Activated T-helper 17 cell treated with anti-CD3 and anti-CD28 coated beads, Interleukin-2, amount 50 U/mL, for 72 hours (primary cell): ENCODE data around the gene ERC2. TPM values are rescaled to one million over a fixed set of nuclear protein-coding genes. Genes with fewer than 3 reads are reported as not detected.

Experiments
- ATAC-seq: fragments of 150-1000 bp; cut with Tn5 transposase; replicated peaks from 2 replicates; pipeline ENCODE4 v1.10.0; 2021; ENCODE audit warnings: mild to moderate bottlenecking, moderate library complexity
- H3K27ac Mint-ChIP-seq: one replicate; pipeline ENCODE4 v1.8.0; 2022; ENCODE audit warnings: mixed read lengths
- H3K27me3 Mint-ChIP-seq: one replicate; pipeline ENCODE4 v1.8.0; 2022; ENCODE audit warnings: mixed read lengths
- H3K36me3 Mint-ChIP-seq: one replicate; pipeline ENCODE4 v1.8.0; 2022; ENCODE audit warnings: low read depth, mild to moderate bottlenecking, mixed read lengths
- H3K4me1 Mint-ChIP-seq: one replicate; pipeline ENCODE4 v1.8.0; 2022; ENCODE audit warnings: mixed read lengths
- H3K4me3 Mint-ChIP-seq: one replicate; pipeline ENCODE4 v1.8.0; 2022; ENCODE audit warnings: mild to moderate bottlenecking, mixed read lengths
- H3K9me3 Mint-ChIP-seq: one replicate; pipeline ENCODE4 v1.8.0; 2022; ENCODE audit warnings: mixed read lengths
- total RNA-seq, 2 donors: library from RNA; stranded (reverse); gene quantifications; one replicate each; pipeline ENCODE4 v1.2.3, GENCODE V29; 2022

Gene ERC2
- total RNA-seq, 2 donors from 2014 or later: not detected

- Mint-ChIP-seq H3K4me3 (no peak overlapping the region), H3K36me3 (no peaks in the 10 kb centered on the region), H3K9me3 (no peaks in the 10 kb centered on the region), H3K4me1 (no peaks in the 10 kb centered on the region), H3K27me3 (no peaks in the 10 kb centered on the region), H3K27ac (no peak overlapping the region)
- ATAC-seq: no peak
These were observed 557.7 kb downstream of the ERC2 start for GRCh38 chr3:55910543-55910942.

- no peak overlapping the region for H3K4me3 Mint-ChIP-seq
- no peak overlapping the region for H3K27ac Mint-ChIP-seq
- H3K9me3 Mint-ChIP-seq: no peaks in the 10 kb centered on the region
- H3K27me3 Mint-ChIP-seq: no peaks in the 10 kb centered on the region
- no peaks in the 10 kb centered on the region for H3K36me3 Mint-ChIP-seq
- ATAC-seq: no peak
- H3K4me1 Mint-ChIP-seq: no peaks in the 10 kb centered on the region
These were observed 558.9 kb downstream of the ERC2 start for GRCh38 chr3:55909373-55909772.

DNA sequence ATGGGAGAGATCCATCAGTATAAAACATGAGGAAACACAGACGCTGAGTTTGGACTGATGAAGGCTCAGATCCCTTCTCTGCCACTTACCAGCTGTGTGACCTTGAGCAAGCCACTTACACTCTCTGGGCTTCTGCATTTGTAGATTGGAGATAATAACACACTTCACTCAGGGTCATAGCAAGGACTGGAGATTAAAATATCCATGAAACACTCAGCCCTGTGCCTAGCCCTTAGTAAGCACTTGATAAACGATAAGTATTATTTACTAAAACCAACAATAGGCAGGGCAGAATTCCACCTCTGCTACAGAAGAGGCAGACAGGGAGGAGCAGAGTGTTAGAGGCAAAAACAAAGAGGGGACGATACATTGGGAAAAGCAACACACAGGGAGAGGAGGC lies 560.7 kb downstream of the ERC2 start:
- no peak overlapping the region for H3K4me3 Mint-ChIP-seq
- no peaks in the 10 kb centered on the region for H3K4me1 Mint-ChIP-seq
- H3K27ac Mint-ChIP-seq: no peak overlapping the region
- H3K36me3 Mint-ChIP-seq: no peaks in the 10 kb centered on the region
- H3K27me3 Mint-ChIP-seq: no peaks in the 10 kb centered on the region
- no peaks in the 10 kb centered on the region for H3K9me3 Mint-ChIP-seq
- no peak for ATAC-seq

GRCh38 chr3:55906896-55907295 lies 561.4 kb downstream of the ERC2 start:
- no peak overlapping the region for H3K27ac Mint-ChIP-seq
- no peak overlapping the region for H3K4me3 Mint-ChIP-seq
- H3K4me1 Mint-ChIP-seq: no peaks in the 10 kb centered on the region
- H3K9me3 Mint-ChIP-seq: no peaks in the 10 kb centered on the region
- H3K36me3 Mint-ChIP-seq: no peaks in the 10 kb centered on the region
- H3K27me3 Mint-ChIP-seq: no peaks in the 10 kb centered on the region
- no peak for ATAC-seq

DNA sequence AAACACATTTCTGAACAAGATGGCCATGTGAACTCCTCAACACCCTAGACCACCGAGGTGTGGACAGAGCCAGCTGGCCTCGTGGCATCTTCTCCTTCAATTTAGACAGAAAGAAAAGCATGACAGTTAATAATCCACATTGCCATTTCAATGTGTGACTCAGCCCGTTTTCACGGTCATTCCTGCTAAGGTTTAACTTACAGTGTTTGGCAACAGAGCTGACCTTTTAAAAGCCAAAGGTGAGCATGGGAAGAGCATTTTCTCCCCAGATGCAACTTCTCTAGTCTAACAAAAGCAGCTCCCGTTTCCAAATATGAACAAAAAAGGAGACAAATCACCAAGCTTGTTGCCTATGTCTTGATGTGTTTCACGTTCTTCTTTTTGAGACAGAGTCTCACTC lies 563.6 kb downstream of the ERC2 start:
- H3K9me3 Mint-ChIP-seq: no peaks in the 10 kb centered on the region
- no peaks in the 10 kb centered on the region for H3K27me3 Mint-ChIP-seq
- no peak for ATAC-seq
- no peaks in the 10 kb centered on the region for H3K4me1 Mint-ChIP-seq
- H3K27ac Mint-ChIP-seq: no peak overlapping the region
- no peaks in the 10 kb centered on the region for H3K36me3 Mint-ChIP-seq
- no peak overlapping the region for H3K4me3 Mint-ChIP-seq

GRCh38 chr3:55903680-55904079 lies 564.6 kb downstream of the ERC2 start:
- H3K27ac Mint-ChIP-seq: no peak overlapping the region
- H3K27me3 Mint-ChIP-seq: no peaks in the 10 kb centered on the region
- H3K4me1 Mint-ChIP-seq: no peaks in the 10 kb centered on the region
- H3K9me3 Mint-ChIP-seq: no peaks in the 10 kb centered on the region
- no peaks in the 10 kb centered on the region for H3K36me3 Mint-ChIP-seq
- no peak for ATAC-seq
- H3K4me3 Mint-ChIP-seq: no peak overlapping the region

DNA sequence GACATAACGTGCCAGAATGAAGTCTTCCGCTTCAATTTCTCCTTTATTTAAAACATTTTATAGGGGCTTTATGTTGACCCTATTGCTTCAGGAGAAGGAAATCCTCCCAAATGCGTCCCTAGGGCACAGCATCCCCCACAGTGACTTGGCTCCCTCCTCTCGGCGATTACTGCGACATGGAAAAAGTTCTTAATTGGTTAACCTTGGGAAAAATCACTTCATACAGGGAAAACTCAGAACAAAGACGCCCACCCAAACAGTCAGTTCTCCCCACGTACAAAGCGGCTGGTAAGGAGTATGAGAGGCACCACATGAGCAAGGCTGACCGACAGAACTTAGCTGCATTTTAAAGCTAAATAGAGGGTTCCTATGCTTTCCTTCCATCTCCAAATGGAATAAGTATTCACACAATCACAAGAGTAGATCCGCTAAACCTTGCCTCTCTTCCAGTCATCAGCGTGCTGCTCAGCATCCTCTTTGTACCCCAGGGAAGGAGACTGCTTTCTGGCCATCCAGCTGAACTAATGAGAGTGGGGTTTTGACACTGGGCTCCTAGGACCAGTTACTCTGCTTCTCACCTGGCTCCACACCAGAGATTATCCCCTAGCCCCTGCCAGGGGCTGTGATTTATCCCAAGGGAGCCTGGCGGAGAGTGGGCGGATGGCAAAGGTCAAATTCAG lies 565.9 kb downstream of the ERC2 start:
- Mint-ChIP-seq H3K27ac (no peak overlapping the region), H3K9me3 (no peaks in the 10 kb centered on the region), H3K36me3 (no peaks in the 10 kb centered on the region), H3K4me1 (no peaks in the 10 kb centered on the region), H3K4me3 (no peak overlapping the region), H3K27me3 (no peaks in the 10 kb centered on the region)
- ATAC-seq: no peak

DNA sequence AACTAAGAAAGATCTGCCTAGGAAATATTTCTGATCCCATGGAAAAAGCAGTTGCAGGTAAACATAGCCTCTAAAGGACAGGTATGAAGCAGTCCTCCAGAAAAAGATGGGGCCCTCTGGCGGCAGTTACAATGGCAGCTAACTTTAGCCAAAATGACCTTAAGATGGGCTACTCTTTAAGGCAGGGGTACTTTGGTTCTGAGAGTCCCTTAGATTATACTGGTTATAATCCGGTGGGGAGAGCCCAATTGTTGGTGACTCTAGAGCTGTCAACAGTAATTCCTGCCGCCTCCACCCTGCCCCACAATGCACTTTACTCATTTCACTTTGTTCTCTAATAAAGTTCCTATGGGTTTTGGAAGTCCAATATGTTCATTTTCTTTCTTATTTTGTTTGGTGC lies 568.4 kb downstream of the ERC2 start:
- no peak for ATAC-seq
- H3K27me3 Mint-ChIP-seq: no peaks in the 10 kb centered on the region

DNA sequence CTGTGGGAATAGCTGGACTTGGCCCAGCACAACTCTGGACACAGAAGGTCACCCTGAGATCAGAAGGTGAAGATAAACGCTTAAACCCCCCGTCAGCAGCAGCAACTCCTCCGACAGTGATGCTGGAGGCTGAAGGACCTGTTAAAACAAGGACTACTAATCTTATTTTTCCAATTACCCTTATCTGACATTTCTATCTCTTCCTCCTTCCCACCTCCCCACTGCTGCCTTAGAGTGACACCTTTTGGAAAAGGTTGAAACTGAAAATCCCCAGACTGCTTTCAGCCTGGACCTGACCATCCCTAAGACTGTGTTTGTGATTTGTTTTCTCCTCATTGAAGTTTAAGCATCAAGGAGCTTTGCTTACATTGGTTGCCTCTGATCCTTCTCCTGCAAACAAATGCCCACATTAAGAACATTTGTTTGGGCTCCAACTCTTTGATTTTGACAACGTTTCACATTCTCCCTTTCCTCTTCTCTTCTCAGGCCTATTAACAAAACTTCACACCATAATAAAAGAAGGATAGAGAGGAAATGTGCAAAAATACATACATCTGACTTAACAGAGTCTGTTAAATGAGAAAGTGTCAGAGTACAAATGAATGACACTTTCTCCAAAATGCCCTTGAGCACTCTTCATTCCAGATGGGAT lies 570.6 kb downstream of the ERC2 start:
- Mint-ChIP-seq H3K27ac (no peak overlapping the region), H3K27me3 (no peaks in the 10 kb centered on the region), H3K4me1 (no peaks in the 10 kb centered on the region), H3K4me3 (no peak overlapping the region), H3K9me3 (no peaks in the 10 kb centered on the region), H3K36me3 (no peaks in the 10 kb centered on the region)
- ATAC-seq: no peak

More for the DNA sequence above, 568.4 kb downstream of the ERC2 start:
- H3K9me3 Mint-ChIP-seq: no peaks in the 10 kb centered on the region
- H3K27ac Mint-ChIP-seq: no peak overlapping the region
- H3K4me1 Mint-ChIP-seq: no peaks in the 10 kb centered on the region
- no peak overlapping the region for H3K4me3 Mint-ChIP-seq
- H3K36me3 Mint-ChIP-seq: no peaks in the 10 kb centered on the region

DNA sequence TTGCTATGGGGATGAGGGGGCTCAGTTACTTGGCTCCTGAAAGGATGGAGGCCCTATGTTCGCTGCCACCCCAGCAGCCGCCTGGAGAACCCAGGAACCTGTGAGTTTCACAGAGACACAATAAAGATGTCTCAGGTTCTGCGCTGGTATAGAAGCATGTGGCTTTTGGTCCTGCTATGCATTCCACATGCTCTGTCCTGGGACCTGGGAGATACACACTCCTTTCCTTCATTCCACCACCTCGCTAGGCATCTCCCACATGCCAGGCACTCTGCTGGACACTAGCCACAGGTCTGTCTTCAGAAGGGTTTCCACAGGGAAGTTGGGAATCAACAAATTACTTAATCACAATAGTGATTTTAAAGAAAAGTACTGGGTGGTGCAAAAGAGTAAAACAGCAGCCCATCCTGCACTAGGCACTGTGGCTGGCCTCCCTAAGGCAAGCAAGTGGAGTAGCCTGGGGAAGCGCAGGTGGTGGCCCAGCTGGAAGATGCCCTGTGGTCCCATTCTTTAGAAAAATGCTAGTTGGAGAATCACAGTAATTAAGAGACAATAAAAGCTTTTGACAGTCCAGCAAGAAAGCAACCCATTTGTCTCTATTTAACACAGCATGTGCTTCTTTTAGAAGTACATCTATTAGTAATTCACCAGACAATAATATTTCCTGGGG lies 572.2 kb downstream of the ERC2 start:
- H3K27ac Mint-ChIP-seq: no peak overlapping the region
- ATAC-seq: no peak
- no peaks in the 10 kb centered on the region for H3K27me3 Mint-ChIP-seq
- no peaks in the 10 kb centered on the region for H3K4me1 Mint-ChIP-seq
- H3K9me3 Mint-ChIP-seq: no peaks in the 10 kb centered on the region
- no peaks in the 10 kb centered on the region for H3K36me3 Mint-ChIP-seq
- no peak overlapping the region for H3K4me3 Mint-ChIP-seq

GRCh38 chr3:55894605-55895004 lies 573.7 kb downstream of the ERC2 start:
- H3K4me1 Mint-ChIP-seq: no peaks in the 10 kb centered on the region
- no peaks in the 10 kb centered on the region for H3K36me3 Mint-ChIP-seq
- no peak for ATAC-seq
- H3K4me3 Mint-ChIP-seq: no peak overlapping the region
- no peaks in the 10 kb centered on the region for H3K9me3 Mint-ChIP-seq
- H3K27me3 Mint-ChIP-seq: no peaks in the 10 kb centered on the region
- H3K27ac Mint-ChIP-seq: no peak overlapping the region

DNA sequence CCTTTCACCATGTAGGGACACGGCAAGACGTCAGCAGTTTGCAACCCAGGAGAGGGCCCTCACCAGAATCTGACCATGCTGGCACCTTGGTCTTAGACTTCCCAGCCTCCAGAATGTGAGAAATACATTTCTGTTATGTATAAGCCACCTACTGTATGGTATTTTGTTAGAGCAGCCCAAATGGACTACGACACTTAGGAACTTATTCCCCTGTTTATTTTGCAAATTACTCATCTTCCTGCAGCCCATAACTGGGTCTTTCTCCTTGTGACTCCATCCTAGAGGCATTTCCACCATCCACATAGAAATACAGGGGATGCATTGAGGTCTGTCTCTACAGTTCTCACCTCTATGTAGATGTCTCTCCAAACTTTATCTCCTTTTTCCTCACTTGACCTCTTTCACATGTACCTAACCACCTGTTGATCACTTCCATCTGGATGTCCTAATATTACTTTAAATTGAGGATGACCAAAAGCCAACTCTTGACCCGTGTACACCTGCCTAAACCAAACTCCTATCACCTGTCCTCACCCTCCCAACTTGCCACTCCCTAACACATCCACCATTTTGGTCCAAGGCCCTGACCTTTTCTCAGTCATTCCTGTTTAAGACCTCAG lies 575.1 kb downstream of the ERC2 start:
- Mint-ChIP-seq H3K4me3 (no peak overlapping the region), H3K27ac (no peak overlapping the region), H3K4me1 (no peaks in the 10 kb centered on the region), H3K27me3 (no peaks in the 10 kb centered on the region), H3K36me3 (no peaks in the 10 kb centered on the region), H3K9me3 (no peaks in the 10 kb centered on the region)
- ATAC-seq: no peak

- no peak for ATAC-seq
- no peaks in the 10 kb centered on the region for H3K9me3 Mint-ChIP-seq
- no peaks in the 10 kb centered on the region for H3K27me3 Mint-ChIP-seq
- no peaks in the 10 kb centered on the region for H3K4me1 Mint-ChIP-seq
- no peaks in the 10 kb centered on the region for H3K36me3 Mint-ChIP-seq
- no peak overlapping the region for H3K27ac Mint-ChIP-seq
- H3K4me3 Mint-ChIP-seq: no peak overlapping the region
These were observed 577.2 kb downstream of the ERC2 start for GRCh38 chr3:55891106-55891505.

- H3K4me3 Mint-ChIP-seq: no peak overlapping the region
- no peaks in the 10 kb centered on the region for H3K36me3 Mint-ChIP-seq
- H3K27ac Mint-ChIP-seq: no peak overlapping the region
- no peaks in the 10 kb centered on the region for H3K27me3 Mint-ChIP-seq
- no peaks in the 10 kb centered on the region for H3K9me3 Mint-ChIP-seq
- H3K4me1 Mint-ChIP-seq: no peaks in the 10 kb centered on the region
- ATAC-seq: no peak
These were observed 579.9 kb downstream of the ERC2 start for GRCh38 chr3:55888282-55888885.
